ENCODE results near the gene SDK2.

- TF ChIP-seq, protein P1, sequence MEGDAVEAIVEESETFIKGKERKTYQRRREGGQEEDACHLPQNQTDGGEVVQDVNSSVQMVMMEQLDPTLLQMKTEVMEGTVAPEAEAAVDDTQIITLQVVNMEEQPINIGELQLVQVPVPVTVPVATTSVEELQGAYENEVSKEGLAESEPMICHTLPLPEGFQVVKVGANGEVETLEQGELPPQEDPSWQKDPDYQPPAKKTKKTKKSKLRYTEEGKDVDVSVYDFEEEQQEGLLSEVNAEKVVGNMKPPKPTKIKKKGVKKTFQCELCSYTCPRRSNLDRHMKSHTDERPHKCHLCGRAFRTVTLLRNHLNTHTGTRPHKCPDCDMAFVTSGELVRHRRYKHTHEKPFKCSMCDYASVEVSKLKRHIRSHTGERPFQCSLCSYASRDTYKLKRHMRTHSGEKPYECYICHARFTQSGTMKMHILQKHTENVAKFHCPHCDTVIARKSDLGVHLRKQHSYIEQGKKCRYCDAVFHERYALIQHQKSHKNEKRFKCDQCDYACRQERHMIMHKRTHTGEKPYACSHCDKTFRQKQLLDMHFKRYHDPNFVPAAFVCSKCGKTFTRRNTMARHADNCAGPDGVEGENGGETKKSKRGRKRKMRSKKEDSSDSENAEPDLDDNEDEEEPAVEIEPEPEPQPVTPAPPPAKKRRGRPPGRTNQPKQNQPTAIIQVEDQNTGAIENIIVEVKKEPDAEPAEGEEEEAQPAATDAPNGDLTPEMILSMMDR (IDR thresholded peaks at IDR 0.05; ENCODE audit: low read length), result no peak
- TF ChIP-seq EZH2 (optimal IDR thresholded peaks at IDR 0.05; ENCODE audit: low read depth, low read length), result no peak
- TF ChIP-seq EZH2phosphoT487 (IDR thresholded peaks at IDR 0.05; ENCODE audit: low read length), result no peak
These were observed at the start of gene SDK2 for GRCh38 chr17:73644145-73645049.

Measured in MM.1S (cell line).